M059J (cell line): ENCODE measurements around the gene PTGDR. TPM values are rescaled to one million over a fixed set of nuclear protein-coding genes. Genes with fewer than 3 reads are reported as not detected.

Experiments used
- DNase-seq: peaks from one replicate; pipeline ENCODE4 v3.0.0-alpha.2; 2012; ENCODE audit warnings: low read depth
- total RNA-seq: library from RNA; depleted of rRNA; stranded (reverse); fragments of >200 nt; shearing (Covaris generic); gene quantifications from 2 replicates; pipeline ENCODE4 v1.2.3, GENCODE V29; 2014

PTGDR gene
- total RNA-seq, 1 experiment from 2014 or later, result not detected

- DNase-seq, result no peak
Observed at GRCh38 chr14:52263190-52263589, 4.3 kb upstream of the PTGDR start.

GRCh38 chr14:52265253-52265652, 2.2 kb upstream of the PTGDR start:
- DNase-seq, result no peak

GRCh38 chr14:52266179-52266578, 1.3 kb upstream of the PTGDR start:
- DNase-seq, result peak; percentile 47

- peak; percentile 69 for DNase-seq
Observed at GRCh38 chr14:52266782-52267181, 716 bp upstream of the PTGDR start.

GRCh38 chr14:52268279-52269061, 972 bp downstream of the PTGDR start:
- no peak for DNase-seq

- DNase-seq, result no peak
Observed at GRCh38 chr14:52269100-52269499, 1.6 kb downstream of the PTGDR start.

GRCh38 chr14:52269982-52270381, 2.5 kb downstream of the PTGDR start:
- DNase-seq, result no peak

- no peak for DNase-seq
Observed at GRCh38 chr14:52271538-52271937, 4.0 kb downstream of the PTGDR start.

GRCh38 chr14:52272375-52272774, 4.9 kb downstream of the PTGDR start:
- DNase-seq, result peak; percentile 61

- DNase-seq, result no peak
Observed at GRCh38 chr14:52275372-52275771, 7.9 kb downstream of the PTGDR start.

GRCh38 chr14:52277552-52277951, 10.1 kb downstream of the PTGDR start:
- DNase-seq, result no peak

- peak; percentile 86 for DNase-seq
Observed at GRCh38 chr14:52279408-52279807, 11.9 kb downstream of the PTGDR start.

- DNase-seq, result peak; percentile 57
Observed at GRCh38 chr14:52283099-52283498, 15.6 kb downstream of the PTGDR start.

- no peak for DNase-seq
Observed at GRCh38 chr14:52286661-52287649, 19.5 kb downstream of the PTGDR start.

- DNase-seq, result no peak
Observed at GRCh38 chr14:52296378-52296777, 28.9 kb downstream of the PTGDR start.

- DNase-seq, result no peak
Observed at GRCh38 chr14:52298795-52299194, 31.3 kb downstream of the PTGDR start.

GRCh38 chr14:52299692-52300278, 32.3 kb downstream of the PTGDR start:
- DNase-seq, result peak; percentile 59

GRCh38 chr14:52303236-52303635, 35.7 kb downstream of the PTGDR start:
- DNase-seq, result no peak

GRCh38 chr14:52304248-52304904, 36.9 kb downstream of the PTGDR start:
- DNase-seq, result no peak

- no peak for DNase-seq
Observed at GRCh38 chr14:52305014-52305413, 37.5 kb downstream of the PTGDR start.

GRCh38 chr14:52307376-52307775, 39.9 kb downstream of the PTGDR start:
- no peak for DNase-seq

GRCh38 chr14:52307905-52308304, 40.4 kb downstream of the PTGDR start:
- DNase-seq, result peak; percentile 33
